Prostate gland (tissue), 2 donors: ENCODE measurements around the gene SNX18. TPM values are rescaled to one million over a fixed set of nuclear protein-coding genes. Genes with fewer than 3 reads are reported as not detected.
A peak's percentile ranks its signal among the peaks of the same experiment; 100 is the strongest.

Source experiments
- DNase-seq: peaks from one replicate; pipeline ENCODE4 v3.0.0-alpha.2; 2019; ENCODE audit warnings: low spot score
- H3K27ac ChIP-seq, 2 donors: fragments of 200-600 bp; sonication (generic); 2 replicates each; pipeline ENCODE4 v1.5.1; 2017 to 2019
- H3K27me3 ChIP-seq: fragments of 200-600 bp; sonication (generic); replicated peaks from 2 replicates; pipeline ENCODE4 v1.5.1; 2019; ENCODE audit not compliant: insufficient read depth
- H3K36me3 ChIP-seq, 2 donors: fragments of 200-600 bp; sonication (generic); 1 replicate in 1 of 2; 2 replicates in 1 of 2; pipeline versions ENCODE4 v1.5.1 to v1.8.1; 2017 to 2019
- H3K4me1 ChIP-seq: fragments of 200-600 bp; sonication (generic); replicated peaks from 2 replicates; pipeline ENCODE4 v1.5.1; 2019
- H3K4me3 ChIP-seq, 2 donors: fragments of 200-600 bp; sonication (generic); 2 replicates each; pipeline ENCODE4 v1.5.1; 2017 to 2019
- H3K9me3 ChIP-seq: fragments of 200-600 bp; sonication (generic); 2 replicates; pipeline ENCODE4 v1.5.1; 2017
- POLR2A ChIP-seq: fragments of 450-650 bp; IDR thresholded peaks from one replicate; pipeline ENCODE4 v1.6.1; 2016; ENCODE audit warnings: antibody characterized with exemption, mild to moderate bottlenecking
- POLR2AphosphoS5 ChIP-seq: sonication (generic); formaldehyde crosslinking; IDR thresholded peaks from one replicate; pipeline ENCODE4 v1.6.1; 2017; ENCODE audit warnings: antibody characterized with exemption
- WGBS: methylation state at CpG from one replicate; pipeline ENCODE4 v1.1.5; 2018; 5-methylcytosine and 5-hydroxymethylcytosine counted together
- intact Hi-C: fragments of 100-400 bp; cut with DNase I; formaldehyde crosslinking; loops from one replicate; pipeline ENCODE4 v1.14.2; 2022
- total RNA-seq, 2 donors: library from RNA; depleted of rRNA; stranded (reverse); fragments of >200 nt; gene quantifications; one replicate each; pipeline ENCODE4 v1.1.0, GENCODE V29; 2016
- TF ChIP-seq, protein P1 (sequence below), 4 experiments: fragments of 200-600 bp in 2 of 4; fragments of 450-650 bp in 2 of 4; sonication (generic) in 2 of 4; IDR thresholded peaks; 1 replicate in 3 of 4; 2 replicates in 1 of 4; pipeline ENCODE4 v1.5.1; 2016 to 2019; ENCODE audit warnings: antibody characterized with exemption in 4 of 4, mild to moderate bottlenecking in 2 of 4, moderate library complexity in 2 of 4

The SNX18 gene
- total RNA-seq, 2 donors from 2014 or later: 26.3 to 80.4 TPM

DNA sequence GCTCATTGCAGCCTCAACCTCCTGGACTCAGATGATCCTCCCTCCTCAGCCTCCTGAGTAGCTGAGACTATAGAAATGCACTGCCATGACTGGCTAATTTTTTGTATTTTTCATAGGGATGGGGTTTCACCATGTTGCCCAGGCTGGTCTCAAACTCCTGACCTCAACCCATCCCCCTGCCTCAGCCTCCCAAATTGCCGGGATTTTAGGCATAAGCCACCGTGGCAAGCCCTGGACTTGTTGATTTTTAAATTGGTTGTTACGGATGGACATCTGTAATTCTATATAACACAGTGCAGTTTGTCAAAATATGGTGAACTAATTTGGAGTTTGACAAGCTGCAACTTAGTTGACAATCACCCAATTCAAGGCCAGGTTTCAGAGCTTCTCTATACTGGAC, 22.7 kb downstream of the SNX18 start:
- Histone ChIP-seq H3K4me3 (no peak overlapping the region), H3K4me1 (peaks cover under 1% of the 10 kb centered on the region), H3K27ac (no peak overlapping the region), H3K36me3 (no peaks in the 10 kb centered on the region), H3K9me3 (no peaks in the 10 kb centered on the region), H3K27me3 (no peaks in the 10 kb centered on the region)
- no peak for DNase-seq
- 97% methylated on average over 3 of the region's 3 CpGs for WGBS
- TF ChIP-seq POLR2A (no peak), POLR2AphosphoS5 (no peak)
- TF ChIP-seq, protein P1, sequence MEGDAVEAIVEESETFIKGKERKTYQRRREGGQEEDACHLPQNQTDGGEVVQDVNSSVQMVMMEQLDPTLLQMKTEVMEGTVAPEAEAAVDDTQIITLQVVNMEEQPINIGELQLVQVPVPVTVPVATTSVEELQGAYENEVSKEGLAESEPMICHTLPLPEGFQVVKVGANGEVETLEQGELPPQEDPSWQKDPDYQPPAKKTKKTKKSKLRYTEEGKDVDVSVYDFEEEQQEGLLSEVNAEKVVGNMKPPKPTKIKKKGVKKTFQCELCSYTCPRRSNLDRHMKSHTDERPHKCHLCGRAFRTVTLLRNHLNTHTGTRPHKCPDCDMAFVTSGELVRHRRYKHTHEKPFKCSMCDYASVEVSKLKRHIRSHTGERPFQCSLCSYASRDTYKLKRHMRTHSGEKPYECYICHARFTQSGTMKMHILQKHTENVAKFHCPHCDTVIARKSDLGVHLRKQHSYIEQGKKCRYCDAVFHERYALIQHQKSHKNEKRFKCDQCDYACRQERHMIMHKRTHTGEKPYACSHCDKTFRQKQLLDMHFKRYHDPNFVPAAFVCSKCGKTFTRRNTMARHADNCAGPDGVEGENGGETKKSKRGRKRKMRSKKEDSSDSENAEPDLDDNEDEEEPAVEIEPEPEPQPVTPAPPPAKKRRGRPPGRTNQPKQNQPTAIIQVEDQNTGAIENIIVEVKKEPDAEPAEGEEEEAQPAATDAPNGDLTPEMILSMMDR (IDR thresholded peaks at IDR 0.05): no peak
- intact Hi-C loops: no loop called here

DNA sequence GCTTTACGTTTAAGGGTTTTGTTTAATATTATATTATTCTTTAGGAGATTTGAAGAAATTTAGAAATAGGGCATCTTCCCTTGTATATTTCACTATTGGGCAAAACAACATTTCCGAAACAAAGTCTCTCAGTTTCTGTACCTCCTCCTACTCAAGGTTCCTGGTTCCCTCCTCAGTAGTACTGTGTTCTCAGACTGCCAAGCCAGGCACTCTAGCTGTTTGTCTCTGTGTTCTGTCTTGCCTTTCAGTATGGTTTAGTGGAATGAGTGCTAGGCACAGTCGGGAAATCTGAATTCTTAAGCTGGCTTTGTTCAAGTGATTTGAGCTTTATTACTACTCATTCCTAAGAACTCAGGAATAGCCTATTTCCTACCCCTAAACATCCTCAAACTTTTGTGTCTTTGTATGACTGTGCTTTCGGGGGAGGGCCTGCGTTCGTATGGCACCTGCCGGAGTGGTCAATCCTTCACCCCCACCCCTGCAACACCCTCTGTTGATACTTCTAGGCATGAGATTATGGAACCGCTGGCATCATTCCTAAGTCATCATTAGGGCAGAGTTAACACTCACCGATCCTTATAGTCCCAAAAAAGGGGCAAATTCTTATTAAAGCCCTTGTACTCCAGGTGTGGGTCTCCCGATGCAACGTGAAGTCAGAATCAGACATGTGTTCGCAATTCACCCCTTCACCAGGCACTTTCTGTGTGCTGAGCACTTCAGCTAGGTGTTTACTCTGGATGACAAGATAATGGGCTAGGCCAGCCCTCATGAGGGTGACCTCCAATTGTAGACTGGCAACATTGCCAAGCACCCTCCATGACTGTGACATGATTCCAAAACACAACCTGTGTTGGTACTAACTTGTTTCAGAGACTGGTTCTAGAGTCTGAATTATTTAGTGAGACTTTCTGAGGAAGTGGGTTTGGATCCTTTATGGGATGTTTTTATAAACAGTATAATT, 24.5 kb downstream of the SNX18 start:
- TF ChIP-seq, protein P1 (IDR thresholded peaks at IDR 0.05): no peak
- TF ChIP-seq POLR2AphosphoS5 (no peak), POLR2A (no peak)
- H3K27me3 ChIP-seq: no peaks in the 10 kb centered on the region
- no peaks in the 10 kb centered on the region for H3K4me1 ChIP-seq
- no peaks in the 10 kb centered on the region for H3K36me3 ChIP-seq
- WGBS: 85% methylated on average over 12 of the region's 12 CpGs
- H3K4me3 ChIP-seq: no peak overlapping the region
- no peaks in the 10 kb centered on the region for H3K9me3 ChIP-seq
- no peak overlapping the region for H3K27ac ChIP-seq
- DNase-seq: no peak
- intact Hi-C loops: no loop called here

DNA sequence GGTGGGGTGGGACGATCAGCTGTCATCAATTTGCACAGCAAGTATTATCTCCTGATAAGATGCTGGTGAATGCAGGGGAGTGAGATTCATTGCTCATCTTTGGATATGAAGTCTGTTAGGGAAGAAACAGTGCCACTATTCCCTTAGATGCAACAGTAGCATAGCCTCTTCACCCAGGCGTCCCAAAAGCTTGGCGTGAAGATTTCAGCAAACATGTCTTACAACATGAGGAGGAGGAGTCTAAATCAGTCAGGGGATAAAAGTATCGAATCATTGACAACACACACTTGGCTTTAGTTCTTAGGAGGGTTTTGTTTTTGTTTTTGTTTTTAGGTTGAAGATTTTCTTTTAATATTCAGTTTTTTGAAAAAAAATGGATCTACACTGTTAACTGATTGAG, 26.5 kb downstream of the SNX18 start:
- Histone ChIP-seq H3K27me3 (no peaks in the 10 kb centered on the region), H3K27ac (no peak overlapping the region), H3K4me1 (no peaks in the 10 kb centered on the region), H3K9me3 (no peaks in the 10 kb centered on the region), H3K36me3 (peaks cover 0 to under 1% of the 10 kb centered on the region in 2 donors), H3K4me3 (no peak overlapping the region)
- intact Hi-C loops: no loop called here
- WGBS: 90% methylated on average over 4 of the region's 4 CpGs
- TF ChIP-seq POLR2A (no peak), POLR2AphosphoS5 (no peak)
- TF ChIP-seq, protein P1 (IDR thresholded peaks at IDR 0.05): no peak
- no peak for DNase-seq

DNA sequence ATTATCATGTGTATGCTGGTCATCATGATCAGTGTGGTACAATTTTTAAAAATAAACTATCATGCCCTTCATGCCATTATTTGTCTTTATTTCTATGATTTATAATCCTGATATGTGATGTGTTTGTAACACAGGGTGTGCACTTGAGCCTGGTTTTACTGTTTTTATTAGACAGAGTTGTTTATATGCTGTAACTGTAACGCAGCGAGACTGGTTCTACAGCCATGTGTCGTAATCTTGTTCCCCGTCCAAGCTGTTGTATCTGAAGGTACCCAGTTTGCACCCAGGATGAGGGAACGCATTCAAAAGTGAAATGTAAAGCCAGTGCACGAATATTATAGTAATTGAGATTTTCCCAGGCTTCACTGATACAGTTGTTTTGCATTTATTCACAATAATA, 28.2 kb downstream of the SNX18 start:
- H3K4me3 ChIP-seq: no peak overlapping the region
- DNase-seq: peak; percentile 74
- TF ChIP-seq POLR2A: no peak
- TF ChIP-seq, protein P1 (IDR thresholded peaks at IDR 0.05): peak in 1 of 4 experiments; percentile 9
- TF ChIP-seq POLR2AphosphoS5: peak; percentile 82
- 27% methylated on average over 6 of the region's 6 CpGs for WGBS
- H3K9me3 ChIP-seq: no peaks in the 10 kb centered on the region
- H3K4me1 ChIP-seq: no peaks in the 10 kb centered on the region
- intact Hi-C loops: no loop called here
- peaks cover 0 to 4% of the 10 kb centered on the region in 2 donors for H3K36me3 ChIP-seq
- H3K27me3 ChIP-seq: no peaks in the 10 kb centered on the region
- no peak overlapping the region for H3K27ac ChIP-seq
